DND-41 (cell line): ENCODE measurements around the gene MEI1.
"Not testable (repeated sequence)": the region's sequence is repeated elsewhere in the genome, so short reads cannot be mapped to it uniquely, and the experiment has no call there.

ENCODE experiments used
- ATAC-seq: fragments of 200-7000 bp; cut with Tn5 transposase; 3 replicates; pipeline ENCODE4 v1.9.1; 2021; ENCODE audit warnings: low read depth; ENCODE audit not compliant: insufficient read depth
- DNase-seq: peaks from one replicate; pipeline ENCODE4 v3.0.0-alpha.2; 2020
- H2AFZ ChIP-seq: 2 replicates; pipeline ENCODE4 v1.6.0; 2012; ENCODE audit warnings: low read depth, low read length
- H3K27ac ChIP-seq: 2 replicates; pipeline ENCODE4 v1.5.1; 2012; ENCODE audit warnings: low read length, inconsistent platforms
- H3K27me3 ChIP-seq: fragments of 200-600 bp; sonication (generic); 2 replicates; pipeline ENCODE4 v1.6.0; 2012; ENCODE audit warnings: low read length, mild to moderate bottlenecking, inconsistent platforms; ENCODE audit not compliant: insufficient read depth, poor library complexity
- H3K36me3 ChIP-seq: 2 replicates; pipeline ENCODE4 v1.5.1; 2012; ENCODE audit warnings: low read length, inconsistent platforms; ENCODE audit not compliant: insufficient read depth
- H3K4me1 ChIP-seq: 2 replicates; pipeline ENCODE4 v1.5.1; 2012; ENCODE audit warnings: mild to moderate bottlenecking, low read length; ENCODE audit not compliant: insufficient read depth
- H3K4me2 ChIP-seq: 2 replicates; pipeline ENCODE4 v1.6.0; 2012; ENCODE audit warnings: mild to moderate bottlenecking, moderate library complexity, low read length, inconsistent platforms; ENCODE audit not compliant: insufficient read depth
- H3K4me3 ChIP-seq, 2 experiments: fragments of 200-600 bp in 1 of 2; shearing (Covaris generic) in 1 of 2; 2 replicates each; pipeline ENCODE4 v1.5.1; 2012 to 2016; ENCODE audit warnings: inconsistent platforms in 2 of 2, low read length in 2 of 2, mild to moderate bottlenecking in 2 of 2, low read depth in 1 of 2, moderate library complexity in 1 of 2
- H3K79me2 ChIP-seq: 2 replicates; pipeline ENCODE4 v1.6.0; 2012; ENCODE audit warnings: low read length, inconsistent platforms; ENCODE audit not compliant: insufficient read depth
- H3K9ac ChIP-seq: 2 replicates; pipeline ENCODE4 v1.6.0; 2012; ENCODE audit warnings: low read depth, mild to moderate bottlenecking, inconsistent platforms, low read length, moderate library complexity
- H3K9me3 ChIP-seq: 2 replicates; pipeline ENCODE4 v1.5.1; 2012; ENCODE audit warnings: low read length, moderate library complexity, mild to moderate bottlenecking, inconsistent platforms; ENCODE audit not compliant: insufficient read depth, severe bottlenecking
- H4K20me1 ChIP-seq: 2 replicates; pipeline ENCODE4 v1.6.0; 2012; ENCODE audit warnings: low read length; ENCODE audit not compliant: insufficient read depth
- CTCF ChIP-seq: IDR thresholded peaks from 2 replicates; pipeline ENCODE4 v1.5.1; 2012; ENCODE audit warnings: borderline replicate concordance, low read length, moderate library complexity, mild to moderate bottlenecking; ENCODE audit not compliant: poor library complexity, severe bottlenecking; ENCODE audit errors: extremely low read depth
- EZH2 ChIP-seq: IDR thresholded peaks from 3 replicates; pipeline ENCODE4 v1.6.1; 2012; ENCODE audit warnings: borderline replicate concordance, low read depth, mild to moderate bottlenecking, moderate library complexity, low read length, inconsistent platforms; ENCODE audit not compliant: severe bottlenecking

Gene MEI1

DNA sequence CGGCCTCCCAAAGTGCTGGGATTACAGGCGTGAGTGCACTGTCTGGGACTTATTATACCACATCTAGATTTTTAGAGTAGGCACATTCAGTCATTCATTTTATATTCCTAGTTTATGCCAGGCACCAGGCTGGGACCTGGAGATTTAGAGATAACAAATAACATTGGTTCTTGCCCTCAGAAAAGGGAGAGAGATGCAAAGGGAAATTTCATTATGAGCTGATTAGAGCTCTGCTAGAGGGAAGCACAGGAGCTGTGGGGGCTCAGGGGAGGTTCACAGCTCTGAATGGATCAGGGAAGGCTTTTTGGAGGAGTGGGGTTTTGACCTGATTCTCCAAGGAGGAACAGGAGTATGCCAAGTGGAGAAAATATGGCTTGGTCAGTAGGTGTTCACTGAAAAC, 32.3 kb downstream of the MEI1 start:
- Histone ChIP-seq H3K36me3 (no peaks in the 10 kb centered on the region), H3K79me2 (no peaks in the 10 kb centered on the region), H3K4me1 (no peaks in the 10 kb centered on the region), H3K4me2 (no peak overlapping the region), H4K20me1 (no peaks in the 10 kb centered on the region), H3K4me3 (no peak overlapping the region), H3K27me3 (peaks cover 5% of the 10 kb centered on the region), H3K9ac (no peak overlapping the region), H3K27ac (no peak overlapping the region), H2AFZ (no peak overlapping the region), H3K9me3 (no peaks in the 10 kb centered on the region)
- DNase-seq (no peak), ATAC-seq (no peak)
- TF ChIP-seq EZH2 (no peak), CTCF (no peak)

- H3K9me3 ChIP-seq, result no peaks in the 10 kb centered on the region
- ATAC-seq (no peak), DNase-seq (no peak)
- H3K9ac ChIP-seq, result no peak overlapping the region
- no peak overlapping the region; the same call in 1 of the 2 replicates for H2AFZ ChIP-seq
- no peak overlapping the region for H3K4me2 ChIP-seq
- no peak overlapping the region for H3K4me3 ChIP-seq
- H3K79me2 ChIP-seq, result no peaks in the 10 kb centered on the region
- no peaks in the 10 kb centered on the region for H4K20me1 ChIP-seq
- peaks cover 5% of the 10 kb centered on the region for H3K27me3 ChIP-seq
- no peak overlapping the region for H3K27ac ChIP-seq
- no peaks in the 10 kb centered on the region for H3K4me1 ChIP-seq
- H3K36me3 ChIP-seq, result no peaks in the 10 kb centered on the region
- TF ChIP-seq EZH2 (no peak), CTCF (no peak)
Measured at GRCh38 chr22:41732096-41732772, 32.9 kb downstream of the MEI1 start.

DNA sequence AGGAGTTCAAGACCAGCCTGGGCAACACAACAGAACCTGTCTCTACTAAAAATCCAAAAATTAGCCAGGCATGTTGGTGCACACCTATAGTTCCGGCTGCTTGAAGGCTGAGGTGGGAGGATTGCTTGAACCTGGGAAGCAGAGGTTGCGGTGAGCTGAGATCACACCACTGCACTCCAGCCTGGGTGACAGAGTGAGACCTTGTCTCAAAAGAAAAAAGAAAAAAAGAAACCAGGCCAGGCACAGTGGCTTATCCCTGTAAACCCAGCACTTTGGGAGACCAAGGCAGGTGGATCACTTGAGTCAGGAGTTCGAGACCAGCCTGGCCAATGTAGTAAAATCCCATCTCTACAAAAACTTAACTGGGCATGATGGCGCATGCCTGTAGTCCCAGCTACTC, 33.9 kb downstream of the MEI1 start:
- not testable (repeated sequence) for H2AFZ ChIP-seq, H3K79me2 ChIP-seq, H3K4me1 ChIP-seq, H3K9ac ChIP-seq, H3K27ac ChIP-seq, H3K27me3 ChIP-seq, H3K4me3 ChIP-seq, DNase-seq, H3K4me2 ChIP-seq, ATAC-seq, H3K9me3 ChIP-seq, H3K36me3 ChIP-seq, H4K20me1 ChIP-seq

GRCh38 chr22:41739576-41739975, 40.3 kb downstream of the MEI1 start:
- Histone ChIP-seq H2AFZ (no peak overlapping the region), H3K79me2 (no peaks in the 10 kb centered on the region), H3K4me1 (peaks cover 6% of the 10 kb centered on the region; the same call in 1 of the 2 replicates), H3K9me3 (no peaks in the 10 kb centered on the region), H4K20me1 (no peaks in the 10 kb centered on the region), H3K27ac (no peak overlapping the region), H3K4me2 (no peak overlapping the region), H3K27me3 (peaks cover 6% of the 10 kb centered on the region), H3K36me3 (no peaks in the 10 kb centered on the region), H3K9ac (no peak overlapping the region), H3K4me3 (no peak overlapping the region)
- peak; percentile 74 for ATAC-seq
- no peak for TF ChIP-seq CTCF
- TF ChIP-seq EZH2, result no peak
- peak; percentile 11 for DNase-seq
